GM21360 (cell line): ENCODE data around the gene TBC1D5.

Source experiments
- ATAC-seq: cut with Tn5 transposase; IDR thresholded peaks from one replicate; pipeline ENCODE4 v1.9.1; 2021; ENCODE audit warnings: mild to moderate bottlenecking, moderate library complexity; ENCODE audit not compliant: unreplicated experiment

The TBC1D5 gene

DNA sequence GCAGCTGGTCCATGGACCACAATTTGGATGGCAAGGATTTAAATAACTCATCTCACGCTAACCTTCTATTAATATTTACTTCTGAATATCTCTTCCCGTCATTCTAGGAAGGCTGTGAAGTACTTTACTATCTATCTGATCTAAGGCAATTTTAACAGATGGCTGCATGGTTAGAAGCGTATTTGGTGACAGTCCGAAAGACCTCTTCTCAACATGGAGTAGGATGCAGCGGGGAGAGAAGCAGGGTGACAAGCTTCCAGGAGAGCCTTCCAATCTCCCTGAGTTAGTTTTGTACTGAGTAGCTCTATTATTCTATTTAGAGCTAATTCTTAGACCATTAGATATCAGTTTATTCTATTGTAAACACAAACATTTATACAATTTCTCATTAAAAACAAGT, 548.3 kb downstream of the TBC1D5 start:
- ATAC-seq: no peak

DNA sequence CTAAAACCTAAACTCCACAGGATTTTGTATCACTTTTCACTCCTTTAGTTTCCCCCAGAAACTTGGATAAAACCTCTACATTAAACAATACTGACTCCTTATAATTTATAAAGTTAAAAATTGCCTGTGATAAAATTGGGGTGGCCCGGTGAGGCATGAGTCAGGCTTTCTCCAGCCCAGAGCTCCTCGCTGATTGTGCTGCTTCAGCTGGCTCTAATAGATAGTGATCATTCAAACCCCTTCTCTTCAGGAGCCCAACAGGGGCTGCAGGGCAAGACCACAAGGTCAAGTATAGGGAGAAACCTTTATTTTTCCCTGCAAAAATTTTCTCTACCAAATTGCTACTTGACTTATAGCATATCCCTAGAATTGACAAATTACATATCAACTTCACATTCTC, 549.4 kb downstream of the TBC1D5 start:
- ATAC-seq: no peak

DNA sequence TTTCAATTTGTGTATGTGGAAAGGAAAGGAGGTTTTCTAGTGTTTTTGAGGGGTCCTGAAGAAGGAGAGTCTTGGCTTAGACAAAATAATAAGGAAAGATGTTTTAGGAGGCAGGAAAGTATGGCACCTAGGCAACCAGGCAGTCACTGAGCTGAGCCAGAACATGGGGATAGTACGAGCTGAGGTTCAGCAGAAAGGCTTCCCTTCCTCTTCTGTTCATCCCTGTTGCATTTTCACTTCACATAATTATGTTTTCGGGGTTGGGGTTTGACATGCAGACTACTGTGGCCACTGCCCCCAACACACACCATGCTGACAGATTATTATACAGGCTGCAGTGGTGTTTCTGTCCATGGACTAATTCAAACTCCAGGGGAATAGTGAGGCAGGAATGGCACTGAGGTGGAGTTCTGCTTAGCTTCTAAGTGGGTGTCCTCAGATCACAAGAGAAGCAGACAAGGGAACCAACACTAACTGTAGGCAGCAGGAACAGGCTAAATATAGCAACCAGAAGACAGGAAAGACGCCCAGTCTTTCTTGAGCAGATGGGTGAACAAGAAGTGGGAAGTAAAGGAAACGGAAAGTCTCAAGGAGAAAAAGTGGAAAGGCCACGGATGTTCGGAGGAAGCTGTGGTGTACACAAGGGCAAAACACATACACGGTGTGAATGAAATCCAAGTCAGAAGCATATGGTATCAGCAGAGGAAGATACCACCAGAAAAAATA, 551.9 kb downstream of the TBC1D5 start:
- no peak for ATAC-seq

DNA sequence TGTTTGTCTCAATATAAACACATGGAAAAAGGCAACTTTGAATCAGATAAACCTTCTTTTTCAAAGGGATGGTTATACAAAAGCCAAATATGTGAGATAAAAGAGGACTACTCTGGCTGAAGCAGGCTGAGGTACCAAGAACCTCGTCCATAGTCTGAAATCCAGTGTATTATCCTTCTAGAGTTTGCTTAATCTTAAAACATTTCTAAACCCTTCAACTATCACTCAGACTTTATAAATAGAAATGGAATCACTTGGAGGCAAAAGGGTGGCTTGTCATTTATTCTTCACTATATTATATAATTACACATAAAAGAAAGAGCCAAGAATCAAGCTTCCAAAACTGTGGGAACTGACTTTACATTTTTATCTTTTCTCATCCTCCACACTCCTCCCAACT, 554.1 kb downstream of the TBC1D5 start:
- ATAC-seq: no peak

DNA sequence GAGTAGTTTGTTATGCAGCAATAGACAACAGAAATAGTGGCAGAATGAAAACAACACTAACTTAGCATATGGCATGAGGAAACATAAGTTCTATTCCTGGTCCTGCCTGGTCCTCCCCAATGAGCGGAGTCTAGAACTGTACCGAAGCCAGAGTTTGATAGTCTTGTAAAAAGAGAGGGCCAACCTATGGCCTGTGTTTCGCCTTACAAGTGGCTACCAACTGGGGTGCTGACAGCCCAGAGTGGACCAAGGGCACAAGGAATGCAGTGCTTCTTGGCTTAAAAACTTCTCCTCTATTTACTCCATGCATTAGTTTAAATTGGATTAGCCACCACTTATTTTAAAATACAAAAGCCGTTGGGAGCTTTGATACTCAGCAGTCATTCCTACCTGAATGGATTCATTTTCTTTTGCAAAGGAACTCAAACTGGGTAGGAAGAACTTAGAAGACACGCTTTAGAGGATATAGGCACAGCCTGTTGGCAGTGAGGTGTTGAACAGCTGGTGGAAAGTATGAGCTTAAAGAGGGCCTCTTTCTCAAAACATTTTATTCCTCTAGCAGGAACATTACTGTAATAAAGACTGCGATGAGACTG, 554.7 kb downstream of the TBC1D5 start:
- no peak for ATAC-seq

DNA sequence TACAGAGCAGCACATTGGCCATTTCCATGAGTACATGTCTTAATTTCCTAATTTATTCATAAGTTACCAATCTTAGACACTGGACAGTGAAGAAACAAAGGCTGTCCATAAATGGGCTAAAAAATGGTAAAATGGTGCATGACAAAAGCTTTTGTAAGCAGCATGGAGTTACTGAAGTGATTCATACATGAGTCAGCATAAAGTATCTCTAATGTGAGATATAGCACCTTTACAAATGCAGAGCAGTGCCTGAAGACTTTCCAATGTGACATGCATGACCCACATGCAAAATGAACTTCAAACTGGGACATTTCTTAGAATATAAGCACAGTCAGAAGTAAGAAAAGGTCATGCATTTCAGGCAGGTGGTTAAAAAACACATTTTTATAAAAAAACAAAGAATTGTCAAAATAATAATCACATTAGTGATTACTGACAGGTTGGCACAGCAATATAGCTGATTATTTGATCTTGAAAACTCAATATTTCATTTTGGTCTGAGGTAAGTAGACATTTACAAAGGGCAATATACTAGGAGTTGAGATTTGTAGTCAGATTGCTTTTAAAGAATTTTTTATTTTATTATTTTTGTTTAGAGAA, 558.4 kb downstream of the TBC1D5 start:
- no peak for ATAC-seq

DNA sequence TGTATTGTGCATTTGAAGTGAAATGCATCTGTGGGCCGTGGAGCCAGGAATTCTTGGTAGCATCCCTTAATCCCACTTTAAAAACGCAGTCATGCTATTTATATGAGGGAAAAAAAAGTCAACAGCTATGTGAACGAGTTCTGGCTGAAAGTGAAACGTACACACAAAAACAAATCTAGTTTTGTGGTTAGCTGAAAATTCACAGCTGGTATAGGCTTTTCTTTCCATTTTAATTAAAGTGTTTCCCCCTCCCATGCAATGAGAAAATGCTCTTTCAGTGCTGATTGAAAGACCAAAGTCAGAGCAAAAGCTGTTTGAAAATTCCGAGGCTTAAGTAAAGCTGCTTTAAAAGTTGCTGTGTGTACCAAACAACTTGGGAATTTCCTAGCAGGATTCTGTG, 560.3 kb downstream of the TBC1D5 start:
- peak; percentile 66 for ATAC-seq

DNA sequence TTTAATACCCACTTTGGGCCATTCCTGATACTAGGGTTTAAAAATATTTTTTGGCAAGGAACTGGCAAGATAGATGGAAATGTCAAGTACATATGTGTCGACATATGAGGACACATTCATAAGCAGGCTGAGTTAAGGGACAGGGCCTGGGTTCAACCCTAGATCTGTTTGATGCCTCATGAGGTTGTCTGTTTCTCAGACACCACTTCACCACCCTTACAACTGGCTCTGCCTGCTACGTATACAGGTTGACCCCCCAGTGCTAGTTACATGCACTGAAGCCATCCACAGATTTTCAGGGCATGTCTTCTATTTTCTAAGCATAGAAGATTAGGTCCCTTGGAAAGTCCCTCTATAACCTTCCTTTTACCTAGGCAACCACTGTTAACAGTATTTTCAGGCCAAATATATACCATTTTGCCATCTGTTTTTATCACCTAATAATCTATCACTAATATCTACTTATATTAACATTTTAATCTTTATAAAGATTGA, 561.0 kb downstream of the TBC1D5 start:
- ATAC-seq: no peak

DNA sequence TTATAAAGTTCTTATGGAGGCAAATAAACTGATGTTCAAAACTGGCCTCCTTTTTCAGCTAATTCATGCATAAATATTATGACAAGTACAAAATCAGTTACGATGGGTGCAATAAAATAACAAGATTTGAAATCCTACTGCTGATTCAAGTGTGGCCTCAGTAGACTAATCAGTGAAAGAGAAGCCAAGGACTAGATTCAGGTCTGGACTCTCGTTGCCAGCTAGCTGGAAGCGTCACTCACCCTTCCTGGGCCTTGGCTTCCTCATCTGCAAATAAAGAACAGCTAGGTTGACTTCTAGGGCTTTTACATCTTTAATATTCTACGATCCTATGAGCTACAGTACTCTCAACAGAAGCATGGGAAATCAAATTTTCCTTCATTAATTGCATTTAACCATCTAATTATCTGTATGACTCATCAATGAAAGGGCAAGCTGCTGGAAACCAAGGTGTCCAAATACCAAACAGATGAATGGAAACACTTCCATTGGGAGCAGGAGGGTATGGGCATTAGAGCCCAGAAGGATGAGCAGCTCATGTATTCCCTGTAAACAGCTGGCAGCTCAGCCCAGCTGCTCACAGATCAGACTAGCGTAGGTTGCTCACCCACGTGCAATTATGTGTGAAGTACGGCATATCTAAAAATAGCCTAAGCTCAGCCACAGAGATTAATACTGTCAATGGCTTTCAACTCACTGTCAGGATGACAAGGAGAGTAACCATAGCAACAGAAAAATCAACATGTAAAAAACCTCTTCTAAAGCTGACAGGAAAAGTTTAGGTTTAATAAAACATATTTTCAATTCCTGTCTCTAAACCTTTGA, 562.8 kb downstream of the TBC1D5 start:
- peak; percentile 62 for ATAC-seq

DNA sequence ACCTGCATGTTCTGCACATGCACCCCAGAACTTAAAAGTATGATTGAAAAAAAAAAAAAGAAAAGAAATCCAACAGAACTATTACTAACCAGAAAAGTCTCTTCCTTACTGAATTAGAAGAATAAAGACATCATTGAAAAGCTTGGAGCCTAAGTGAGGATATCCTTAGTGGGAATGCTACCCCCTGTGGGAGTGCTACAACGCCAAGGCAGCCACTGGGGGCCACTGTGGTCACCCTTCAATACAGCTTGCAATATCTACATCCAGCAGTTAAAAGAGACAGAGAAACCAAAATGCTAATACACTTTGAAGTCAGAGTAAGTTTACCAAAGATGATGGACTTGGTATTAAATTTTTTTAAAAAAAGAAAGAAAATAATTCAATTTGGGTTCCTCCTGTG, 565.7 kb downstream of the TBC1D5 start:
- no peak for ATAC-seq

DNA sequence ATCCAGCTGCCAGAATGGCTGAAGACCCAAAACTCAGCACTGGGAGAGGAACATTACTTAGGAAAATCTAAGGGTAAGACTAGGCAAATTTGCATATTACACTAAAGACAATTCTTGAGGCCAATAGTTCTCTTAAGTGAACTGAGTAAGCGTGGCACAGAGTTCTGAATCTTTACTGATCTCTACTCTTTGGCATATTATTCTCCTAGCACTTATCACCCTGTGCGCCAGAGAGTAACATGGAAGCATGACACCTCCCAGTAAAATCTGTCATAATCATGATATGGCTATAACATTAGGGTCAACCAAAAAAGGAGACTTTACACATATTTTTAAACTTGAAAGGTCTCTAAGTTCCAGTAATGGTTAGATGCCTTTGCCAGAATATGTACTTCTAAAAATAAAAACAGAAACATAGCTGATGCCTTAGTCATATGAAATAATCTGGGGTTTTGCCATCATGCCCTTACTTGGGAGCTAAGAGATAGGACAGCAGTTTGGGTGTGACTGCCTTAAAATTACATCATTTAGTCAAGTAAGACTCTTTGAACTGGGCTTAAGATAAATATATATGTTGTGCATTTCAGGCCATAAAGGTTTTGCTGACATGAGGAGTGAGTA, 567.1 kb downstream of the TBC1D5 start:
- ATAC-seq: no peak

DNA sequence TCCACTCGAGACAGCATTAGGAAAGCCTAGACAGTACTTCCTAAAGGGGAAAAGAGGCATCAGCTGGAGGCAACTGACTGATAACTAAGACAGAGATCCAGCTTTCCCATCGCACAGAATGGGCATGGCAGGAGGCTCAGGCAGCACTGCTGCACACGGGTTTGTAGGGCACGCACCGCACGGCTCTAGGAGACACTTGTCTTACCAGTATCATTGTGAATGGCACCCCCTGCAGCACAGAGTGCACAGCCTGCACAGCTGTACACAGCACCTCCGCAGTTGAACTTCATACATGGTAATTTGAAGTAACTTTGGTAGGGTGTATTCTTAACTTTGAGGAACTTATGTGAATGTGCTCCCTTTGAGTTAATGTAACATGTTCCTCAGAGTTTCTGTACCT, 576.1 kb downstream of the TBC1D5 start:
- ATAC-seq: no peak

DNA sequence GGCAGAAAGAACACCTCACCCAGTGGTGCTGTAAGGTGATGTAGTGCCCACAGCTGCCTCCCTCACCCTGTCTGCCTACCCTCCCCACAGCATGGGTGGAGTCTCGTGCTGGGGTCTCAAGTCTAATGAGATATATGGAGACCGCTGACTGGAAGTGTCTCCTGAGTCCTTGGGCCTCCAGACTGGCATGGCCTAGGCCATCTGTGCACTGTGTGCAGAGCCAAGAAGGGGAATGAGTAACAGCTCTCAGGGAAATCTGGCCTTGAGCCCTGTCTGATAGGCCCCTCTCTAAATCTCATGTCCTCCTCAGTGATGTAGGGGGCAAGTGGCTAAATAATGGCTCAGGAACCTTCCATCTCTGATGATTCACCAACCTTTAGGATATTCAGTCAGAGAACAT, 580.3 kb downstream of the TBC1D5 start:
- no peak for ATAC-seq

DNA sequence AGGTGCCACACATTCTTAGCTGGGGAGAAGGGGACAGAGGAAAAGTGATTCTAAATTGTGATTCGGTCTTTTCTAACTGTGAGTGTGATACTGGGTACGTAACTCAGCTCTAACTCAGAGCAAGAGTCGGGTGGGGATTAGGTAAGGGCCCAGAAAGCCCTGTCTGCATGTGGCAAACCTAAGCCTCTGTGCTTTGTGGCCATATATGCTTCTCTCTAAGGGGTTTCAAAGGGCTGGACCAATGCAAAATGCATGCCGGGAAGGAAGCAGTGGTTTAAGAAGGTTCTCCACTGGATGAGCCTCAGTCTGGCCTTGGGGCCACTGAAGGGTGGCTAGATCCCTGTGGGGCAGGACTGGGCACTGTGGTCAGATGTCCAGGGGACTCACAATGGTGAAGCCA, 581.8 kb downstream of the TBC1D5 start:
- no peak for ATAC-seq

DNA sequence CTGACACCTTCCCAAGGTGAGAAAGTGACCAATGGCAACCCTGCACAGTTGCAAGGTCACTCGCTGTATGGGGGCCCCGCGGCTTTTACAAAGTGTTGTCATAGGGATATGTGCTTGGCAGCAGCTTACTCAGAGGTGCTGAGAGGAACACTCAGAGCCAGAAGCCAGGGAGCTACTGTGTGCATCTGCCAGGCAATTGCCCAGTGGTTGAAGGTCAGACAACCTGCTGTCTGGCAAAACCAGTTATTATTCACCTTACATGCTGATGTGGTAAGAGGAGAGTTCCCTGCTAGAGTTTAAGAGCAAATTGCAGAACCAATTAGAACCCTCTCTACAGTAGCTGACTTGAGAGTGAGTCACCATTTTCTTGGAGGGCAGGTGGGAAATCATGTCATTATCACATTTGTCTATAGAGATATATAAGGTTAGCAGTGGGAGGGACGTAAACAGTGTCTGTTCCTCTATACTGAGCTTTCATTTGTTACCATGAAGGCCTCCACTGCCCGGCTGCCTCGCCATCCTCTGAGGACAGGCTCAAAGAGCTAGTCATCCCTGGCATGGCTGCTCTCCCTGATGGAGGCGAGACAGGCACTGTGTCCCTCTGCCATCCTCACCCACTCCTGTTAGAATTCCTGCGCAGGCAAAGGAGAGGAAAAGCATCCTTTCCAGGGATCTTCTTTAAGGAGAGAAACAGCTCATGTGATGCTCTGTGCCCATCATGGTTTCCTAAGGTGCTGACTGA, 583.3 kb downstream of the TBC1D5 start:
- no peak for ATAC-seq

DNA sequence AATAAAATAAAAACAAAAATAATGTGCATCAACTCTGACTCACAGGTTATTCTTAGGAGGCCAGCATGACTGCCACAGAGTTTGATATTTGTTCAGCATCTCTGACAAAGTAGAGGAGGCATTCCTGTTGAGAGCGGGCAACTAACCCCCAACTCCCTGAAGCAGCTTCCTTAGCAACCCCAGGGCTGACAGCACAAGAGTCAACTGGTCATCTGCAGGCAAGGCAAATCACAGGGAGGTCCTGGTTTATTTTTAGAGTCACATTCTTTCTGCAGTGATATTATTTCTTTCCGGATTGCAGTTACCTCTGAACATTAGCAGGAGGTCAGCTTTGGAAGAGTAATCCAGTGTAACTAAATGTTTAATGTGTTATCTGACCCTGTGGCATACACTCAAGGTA, 584.7 kb downstream of the TBC1D5 start:
- no peak for ATAC-seq

DNA sequence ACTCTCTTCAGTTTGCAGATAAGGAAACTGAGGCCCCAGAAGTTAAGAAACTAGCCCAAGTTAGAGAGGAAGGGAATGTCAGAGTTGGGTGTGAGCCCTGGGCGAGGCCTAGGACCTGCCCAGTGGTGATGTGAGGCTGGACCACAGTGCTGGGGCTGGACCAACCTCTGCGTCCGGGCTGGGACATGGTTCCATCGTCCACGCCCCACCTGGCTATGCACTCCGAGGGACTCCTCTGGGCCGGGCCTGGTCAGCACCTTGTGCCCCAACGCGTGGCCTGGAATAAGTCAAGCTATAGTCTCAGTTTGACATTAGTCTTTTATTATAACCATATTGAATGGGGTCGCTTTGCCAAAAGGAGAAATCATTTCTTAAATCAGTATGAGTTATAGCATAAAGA, 585.6 kb downstream of the TBC1D5 start:
- ATAC-seq: no peak

DNA sequence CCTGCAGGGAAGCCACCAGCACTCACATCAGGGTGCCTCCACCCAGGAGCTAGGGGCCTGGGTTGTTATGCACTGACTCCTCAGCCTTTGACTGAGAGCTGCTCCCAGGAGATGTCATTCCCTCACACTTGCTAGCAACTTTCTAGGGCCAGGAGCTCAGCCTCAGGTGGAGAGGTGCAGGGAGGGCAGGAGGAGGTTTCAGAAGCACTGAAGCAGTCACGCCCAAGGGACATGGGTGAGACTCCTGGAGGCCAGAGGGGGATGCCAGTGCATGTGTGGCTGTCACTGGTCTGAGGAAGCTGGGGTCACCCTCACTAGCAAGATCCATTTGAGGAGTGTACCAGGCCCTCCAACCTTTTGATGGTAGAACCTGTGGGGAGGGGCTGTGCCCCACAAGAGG, 586.5 kb downstream of the TBC1D5 start:
- no peak for ATAC-seq

DNA sequence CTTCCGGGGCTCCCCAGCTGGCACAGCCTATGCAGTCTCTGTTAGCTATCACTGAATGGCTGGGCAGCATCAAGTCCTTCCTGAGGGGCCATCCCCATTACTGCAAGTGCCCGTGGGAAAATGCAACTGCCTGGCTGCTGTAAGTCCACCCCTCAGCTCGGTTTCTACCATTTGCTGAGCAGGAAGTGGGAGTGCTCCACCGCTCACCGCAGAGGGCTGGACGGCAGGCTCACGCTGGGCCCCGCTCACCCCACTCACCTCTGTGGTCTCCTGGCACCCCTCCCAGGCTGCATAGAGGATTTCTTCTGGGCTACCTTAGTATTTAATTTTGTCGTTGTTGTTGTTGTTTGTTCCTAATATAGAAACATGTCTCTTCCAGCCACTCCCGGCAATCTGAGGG, 587.5 kb downstream of the TBC1D5 start:
- no peak for ATAC-seq

DNA sequence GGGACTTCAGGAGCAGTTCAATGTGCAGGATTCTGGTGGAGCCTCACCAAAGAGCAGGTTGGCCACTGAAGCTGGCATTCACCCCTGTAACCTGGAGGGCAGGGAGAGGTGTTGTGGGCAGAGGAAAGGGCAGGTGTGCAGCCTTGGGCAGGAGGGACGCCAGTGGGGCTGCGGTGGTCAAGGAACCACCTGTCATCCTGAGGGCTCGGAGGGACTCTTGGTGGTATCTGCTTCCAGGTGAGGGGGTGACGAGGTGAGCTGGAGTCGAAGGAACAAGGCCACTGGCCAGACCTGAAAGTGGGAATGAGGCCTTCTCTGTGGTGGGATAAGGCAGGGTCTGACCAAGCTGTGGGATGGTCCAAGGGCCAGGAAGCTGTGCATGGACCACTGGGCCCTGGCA, 588.2 kb downstream of the TBC1D5 start:
- ATAC-seq: no peak
